ENCODE results near the gene RCAN2.

RCAN2 gene

GRCh38 chr6:46312654-46313053 is 178.6 kb downstream of the RCAN2 start:
- TF ChIP-seq, protein P1, sequence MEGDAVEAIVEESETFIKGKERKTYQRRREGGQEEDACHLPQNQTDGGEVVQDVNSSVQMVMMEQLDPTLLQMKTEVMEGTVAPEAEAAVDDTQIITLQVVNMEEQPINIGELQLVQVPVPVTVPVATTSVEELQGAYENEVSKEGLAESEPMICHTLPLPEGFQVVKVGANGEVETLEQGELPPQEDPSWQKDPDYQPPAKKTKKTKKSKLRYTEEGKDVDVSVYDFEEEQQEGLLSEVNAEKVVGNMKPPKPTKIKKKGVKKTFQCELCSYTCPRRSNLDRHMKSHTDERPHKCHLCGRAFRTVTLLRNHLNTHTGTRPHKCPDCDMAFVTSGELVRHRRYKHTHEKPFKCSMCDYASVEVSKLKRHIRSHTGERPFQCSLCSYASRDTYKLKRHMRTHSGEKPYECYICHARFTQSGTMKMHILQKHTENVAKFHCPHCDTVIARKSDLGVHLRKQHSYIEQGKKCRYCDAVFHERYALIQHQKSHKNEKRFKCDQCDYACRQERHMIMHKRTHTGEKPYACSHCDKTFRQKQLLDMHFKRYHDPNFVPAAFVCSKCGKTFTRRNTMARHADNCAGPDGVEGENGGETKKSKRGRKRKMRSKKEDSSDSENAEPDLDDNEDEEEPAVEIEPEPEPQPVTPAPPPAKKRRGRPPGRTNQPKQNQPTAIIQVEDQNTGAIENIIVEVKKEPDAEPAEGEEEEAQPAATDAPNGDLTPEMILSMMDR (conservative IDR thresholded peaks at IDR 0.05) = no peak
- H3K27ac ChIP-seq = no peak overlapping the region

DNA sequence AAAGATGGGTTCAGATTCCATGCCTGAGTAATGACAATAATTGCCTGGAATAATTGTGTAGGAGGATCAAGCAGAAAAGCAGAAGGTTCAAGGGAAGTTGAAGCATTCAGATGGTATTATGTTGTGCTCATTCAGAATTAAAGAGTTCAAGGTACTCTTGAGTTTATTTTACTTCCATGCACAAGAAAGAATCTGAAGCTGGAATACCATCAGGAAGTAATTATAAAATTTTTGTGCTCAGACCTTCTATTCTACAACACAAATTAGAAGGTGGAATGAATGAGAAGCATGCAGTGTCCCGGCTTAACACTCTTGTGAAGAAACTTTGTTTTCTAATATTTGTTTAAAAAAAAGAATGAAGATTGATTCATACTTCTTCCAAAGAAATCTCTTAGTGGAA is 181.1 kb downstream of the RCAN2 start:
- H3K27ac ChIP-seq = no peak overlapping the region
- TF ChIP-seq, protein P1 (conservative IDR thresholded peaks at IDR 0.05) = no peak

GRCh38 chr6:46306431-46306830 is 184.8 kb downstream of the RCAN2 start:
- TF ChIP-seq, protein P1 (conservative IDR thresholded peaks at IDR 0.05) = no peak
- no peak overlapping the region for H3K27ac ChIP-seq

DNA sequence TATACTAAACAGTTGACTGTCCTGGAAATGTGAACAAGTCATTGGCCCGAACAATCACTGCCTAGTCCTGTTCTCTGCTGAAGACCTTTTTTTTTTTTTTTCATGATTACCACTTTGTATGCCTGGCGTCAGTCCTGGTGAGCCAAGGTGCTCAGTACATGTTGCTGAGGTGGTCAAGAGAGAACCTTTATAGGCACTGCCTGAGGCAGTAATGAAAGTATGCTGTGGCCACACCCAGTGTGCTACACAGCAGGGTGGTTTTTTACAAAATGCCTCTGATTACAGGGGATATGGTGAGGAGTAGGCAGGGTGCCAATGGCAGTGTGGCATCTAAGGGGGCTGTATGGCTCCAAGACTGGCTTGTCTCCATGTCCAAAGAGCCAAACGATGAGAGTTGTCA is 185.4 kb downstream of the RCAN2 start:
- TF ChIP-seq, protein P1 (conservative IDR thresholded peaks at IDR 0.05) = no peak
- no peak overlapping the region for H3K27ac ChIP-seq

- no peak overlapping the region for H3K27ac ChIP-seq
- TF ChIP-seq, protein P1 (conservative IDR thresholded peaks at IDR 0.05) = no peak
Observed at GRCh38 chr6:46305236-46305635, 186.0 kb downstream of the RCAN2 start.

DNA sequence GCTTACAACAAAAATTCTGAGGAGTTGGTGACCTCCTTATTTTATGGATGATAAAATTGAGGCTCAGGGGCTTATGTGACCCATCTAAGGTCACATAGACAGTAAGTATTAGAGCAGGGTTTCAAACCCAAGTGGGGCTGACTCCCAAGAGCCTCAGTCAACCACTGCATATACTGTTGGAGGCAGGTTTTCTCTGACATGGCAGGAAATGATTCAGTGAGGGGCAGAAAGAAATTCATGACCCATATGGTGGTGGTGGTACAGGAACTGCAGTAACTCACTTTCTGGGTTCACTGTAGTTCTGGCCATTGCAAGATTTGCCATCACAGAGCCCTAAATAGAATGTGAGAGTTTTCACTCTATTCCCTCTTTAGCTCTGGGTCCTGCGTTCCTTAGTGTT is 188.4 kb downstream of the RCAN2 start:
- TF ChIP-seq, protein P1 (conservative IDR thresholded peaks at IDR 0.05) = no peak
- H3K27ac ChIP-seq = no peak overlapping the region

- no peak overlapping the region for H3K27ac ChIP-seq
- TF ChIP-seq, protein P1 (conservative IDR thresholded peaks at IDR 0.05) = no peak
Observed at GRCh38 chr6:46302176-46302575, 189.1 kb downstream of the RCAN2 start.

DNA sequence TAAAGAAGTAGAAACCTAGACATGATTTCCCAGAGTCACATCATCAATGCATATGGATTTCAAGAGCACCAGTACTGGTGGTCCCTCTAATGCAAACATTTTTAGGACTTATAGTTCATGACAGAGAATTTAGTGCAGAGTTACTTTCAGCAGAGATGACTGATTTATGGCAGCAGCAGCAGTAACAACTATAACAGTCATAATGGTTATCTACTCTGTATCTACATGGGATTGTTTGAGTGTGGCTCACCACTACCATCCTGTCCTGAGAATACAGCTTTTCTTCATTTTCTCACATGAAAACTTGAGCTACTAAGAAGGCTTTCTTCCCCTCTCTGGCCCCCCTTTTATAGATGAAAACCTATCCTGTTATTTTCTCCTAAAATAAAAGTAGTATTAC is 192.0 kb downstream of the RCAN2 start:
- TF ChIP-seq, protein P1 (conservative IDR thresholded peaks at IDR 0.05) = no peak
- no peak overlapping the region for H3K27ac ChIP-seq
